Activated T-helper 1 cell treated with anti-CD3 and anti-CD28 coated beads, Interleukin-12 subunit alpha, Interleukin-12 subunit beta, Interleukin-2, Interleukin-4 antibody, amounts not matched to agents 30 ng/mL and 10 ng/mL and 1 ng/mL, durations not matched to agents 14 hours and 24 hours and 36 hours (primary cell): ENCODE measurements around the gene CSMD2. TPM values are rescaled to one million over a fixed set of nuclear protein-coding genes. Genes with fewer than 3 reads are reported as not detected.

Experiments used
- DNase-seq: peaks from one replicate; pipeline ENCODE4 v3.0.0; 2021; ENCODE audit warnings: low spot score
- H3K27ac Mint-ChIP-seq: one replicate; pipeline ENCODE4 v1.8.0; 2021; ENCODE audit warnings: mild to moderate bottlenecking, mixed read lengths
- H3K27me3 Mint-ChIP-seq: one replicate; pipeline ENCODE4 v1.8.0; 2022; ENCODE audit warnings: mild to moderate bottlenecking, moderate library complexity, mixed read lengths; ENCODE audit not compliant: insufficient read depth
- H3K36me3 Mint-ChIP-seq: one replicate; pipeline ENCODE4 v1.8.0; 2021; ENCODE audit warnings: low read depth, mixed read lengths
- H3K4me1 Mint-ChIP-seq: one replicate; pipeline ENCODE4 v1.8.0; 2021; ENCODE audit warnings: low read depth, mixed read lengths
- H3K4me3 Mint-ChIP-seq: one replicate; pipeline ENCODE4 v1.8.0; 2021; ENCODE audit warnings: mild to moderate bottlenecking, moderate library complexity, mixed read lengths
- H3K9me3 Mint-ChIP-seq: one replicate; pipeline ENCODE4 v1.8.0; 2021; ENCODE audit warnings: mixed read lengths
- intact Hi-C: fragments of 100-400 bp; cut with micrococcal nuclease; formaldehyde crosslinking; loops from one replicate; pipeline ENCODE4 v1.15.1; 2024
- total RNA-seq: library from RNA; stranded (reverse); gene quantifications from 2 replicates; pipeline ENCODE4 v1.2.3, GENCODE V29; 2022

CSMD2 gene
- total RNA-seq, 1 donor from 2014 or later = not detected

GRCh38 chr1:33753087-33753856 is 411.8 kb downstream of the CSMD2 start:
- Mint-ChIP-seq H3K27me3 (peaks cover 8% of the 10 kb centered on the region), H3K9me3 (peaks cover 11% of the 10 kb centered on the region), H3K4me3 (no peak overlapping the region), H3K36me3 (no peaks in the 10 kb centered on the region), H3K27ac (no peak overlapping the region), H3K4me1 (no peaks in the 10 kb centered on the region)
- intact Hi-C loops = no loop called here
- no peak for DNase-seq

- Mint-ChIP-seq H3K27me3 (peaks cover 4% of the 10 kb centered on the region), H3K36me3 (no peaks in the 10 kb centered on the region)
Observed at GRCh38 chr1:33745942-33746341, 419.1 kb downstream of the CSMD2 start.

GRCh38 chr1:33743221-33743998 is 421.6 kb downstream of the CSMD2 start:
- DNase-seq = no peak
- no peak overlapping the region for H3K4me3 Mint-ChIP-seq
- no peak overlapping the region for H3K27ac Mint-ChIP-seq
- intact Hi-C loops = no loop called here
- no peaks in the 10 kb centered on the region for H3K9me3 Mint-ChIP-seq
- no peaks in the 10 kb centered on the region for H3K4me1 Mint-ChIP-seq
- H3K36me3 Mint-ChIP-seq = no peaks in the 10 kb centered on the region
- H3K27me3 Mint-ChIP-seq = peaks cover 2% of the 10 kb centered on the region

More at GRCh38 chr1:33745942-33746341, 419.1 kb downstream of the CSMD2 start:
- no peaks in the 10 kb centered on the region for H3K9me3 Mint-ChIP-seq
- H3K4me1 Mint-ChIP-seq = no peaks in the 10 kb centered on the region
- intact Hi-C loops = no loop called here
- no peak for DNase-seq
- H3K4me3 Mint-ChIP-seq = no peak overlapping the region
- H3K27ac Mint-ChIP-seq = no peak overlapping the region

- intact Hi-C loops = no loop called here
- Mint-ChIP-seq H3K4me3 (no peak overlapping the region), H3K36me3 (no peaks in the 10 kb centered on the region)
Observed at GRCh38 chr1:33742663-33743062, 422.4 kb downstream of the CSMD2 start.

GRCh38 chr1:33741749-33742148 is 423.3 kb downstream of the CSMD2 start:
- H3K4me3 Mint-ChIP-seq = no peak overlapping the region
- no peak for DNase-seq

More at GRCh38 chr1:33742663-33743062, 422.4 kb downstream of the CSMD2 start:
- Mint-ChIP-seq H3K27me3 (peaks cover 2% of the 10 kb centered on the region), H3K9me3 (no peaks in the 10 kb centered on the region), H3K4me1 (no peaks in the 10 kb centered on the region), H3K27ac (no peak overlapping the region)
- no peak for DNase-seq

GRCh38 chr1:33740040-33740744 is 424.8 kb downstream of the CSMD2 start:
- no peak for DNase-seq
- Mint-ChIP-seq H3K4me1 (no peaks in the 10 kb centered on the region), H3K27ac (no peak overlapping the region), H3K9me3 (no peaks in the 10 kb centered on the region), H3K4me3 (no peak overlapping the region), H3K27me3 (peaks cover 4% of the 10 kb centered on the region), H3K36me3 (no peaks in the 10 kb centered on the region)
- intact Hi-C loops = no loop called here

More at GRCh38 chr1:33741749-33742148, 423.3 kb downstream of the CSMD2 start:
- Mint-ChIP-seq H3K27me3 (peaks cover under 1% of the 10 kb centered on the region), H3K4me1 (no peaks in the 10 kb centered on the region), H3K9me3 (no peaks in the 10 kb centered on the region), H3K27ac (no peak overlapping the region), H3K36me3 (no peaks in the 10 kb centered on the region)
- intact Hi-C loops = no loop called here

- no peak for DNase-seq
- no peak overlapping the region for H3K4me3 Mint-ChIP-seq
- peaks cover 4% of the 10 kb centered on the region for H3K27me3 Mint-ChIP-seq
- H3K36me3 Mint-ChIP-seq = no peaks in the 10 kb centered on the region
- H3K4me1 Mint-ChIP-seq = no peaks in the 10 kb centered on the region
- intact Hi-C loops = no loop called here
- no peak overlapping the region for H3K27ac Mint-ChIP-seq
- no peaks in the 10 kb centered on the region for H3K9me3 Mint-ChIP-seq
Observed at GRCh38 chr1:33738976-33739375, 426.1 kb downstream of the CSMD2 start.

- no peaks in the 10 kb centered on the region for H3K9me3 Mint-ChIP-seq
- H3K4me3 Mint-ChIP-seq = no peak overlapping the region
- H3K27me3 Mint-ChIP-seq = peaks cover 6% of the 10 kb centered on the region
- DNase-seq = no peak
- H3K36me3 Mint-ChIP-seq = no peaks in the 10 kb centered on the region
- no peak overlapping the region for H3K27ac Mint-ChIP-seq
- intact Hi-C loops = no loop called here
- H3K4me1 Mint-ChIP-seq = no peaks in the 10 kb centered on the region
Observed at GRCh38 chr1:33738536-33738935, 426.5 kb downstream of the CSMD2 start.

- H3K4me3 Mint-ChIP-seq = no peak overlapping the region
- H3K9me3 Mint-ChIP-seq = no peaks in the 10 kb centered on the region
Observed at GRCh38 chr1:33736496-33736895, 428.5 kb downstream of the CSMD2 start.

GRCh38 chr1:33735624-33736023 is 429.4 kb downstream of the CSMD2 start:
- DNase-seq = no peak
- Mint-ChIP-seq H3K4me3 (no peak overlapping the region), H3K36me3 (no peaks in the 10 kb centered on the region), H3K4me1 (no peaks in the 10 kb centered on the region), H3K27me3 (peaks cover 6% of the 10 kb centered on the region), H3K27ac (no peak overlapping the region), H3K9me3 (no peaks in the 10 kb centered on the region)
- intact Hi-C loops = no loop called here

More at GRCh38 chr1:33736496-33736895, 428.5 kb downstream of the CSMD2 start:
- DNase-seq = no peak
- Mint-ChIP-seq H3K27me3 (peaks cover 6% of the 10 kb centered on the region), H3K27ac (no peak overlapping the region), H3K36me3 (no peaks in the 10 kb centered on the region), H3K4me1 (no peaks in the 10 kb centered on the region)
- intact Hi-C loops = no loop called here

- Mint-ChIP-seq H3K4me3 (no peak overlapping the region), H3K36me3 (no peaks in the 10 kb centered on the region), H3K27ac (no peak overlapping the region), H3K27me3 (no peaks in the 10 kb centered on the region), H3K9me3 (no peaks in the 10 kb centered on the region), H3K4me1 (no peaks in the 10 kb centered on the region)
- no peak for DNase-seq
- intact Hi-C loops = no loop called here
Observed at GRCh38 chr1:33727310-33727709, 437.7 kb downstream of the CSMD2 start.

GRCh38 chr1:33726274-33726804 is 438.7 kb downstream of the CSMD2 start:
- no peak for DNase-seq
- H3K9me3 Mint-ChIP-seq = no peaks in the 10 kb centered on the region
- H3K4me1 Mint-ChIP-seq = no peaks in the 10 kb centered on the region
- no peak overlapping the region for H3K4me3 Mint-ChIP-seq
- no peaks in the 10 kb centered on the region for H3K36me3 Mint-ChIP-seq
- intact Hi-C loops = no loop called here
- no peaks in the 10 kb centered on the region for H3K27me3 Mint-ChIP-seq
- no peak overlapping the region for H3K27ac Mint-ChIP-seq
